ENCODE results near the gene RNU6-9.
A peak's percentile ranks its signal among the peaks of the same experiment; 100 is the strongest.

The RNU6-9 gene

GRCh38 chr19:899336-900042, 6.2 kb downstream of the RNU6-9 start:
- DNase-seq: no peak

DNA sequence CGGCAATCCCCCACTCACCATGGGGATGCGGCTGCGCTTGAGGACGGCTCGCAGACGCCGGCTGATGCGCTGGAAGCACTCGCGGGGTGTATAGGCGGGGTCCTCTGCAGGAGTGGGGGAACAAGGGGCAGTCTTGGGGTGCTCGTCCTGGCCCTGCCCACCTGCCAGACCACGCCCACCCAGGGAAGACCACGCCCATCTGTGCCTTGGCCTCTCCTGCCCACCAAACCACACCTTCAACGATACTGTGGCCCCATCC, 6.7 kb downstream of the RNU6-9 start:
- no peak for DNase-seq

DNA sequence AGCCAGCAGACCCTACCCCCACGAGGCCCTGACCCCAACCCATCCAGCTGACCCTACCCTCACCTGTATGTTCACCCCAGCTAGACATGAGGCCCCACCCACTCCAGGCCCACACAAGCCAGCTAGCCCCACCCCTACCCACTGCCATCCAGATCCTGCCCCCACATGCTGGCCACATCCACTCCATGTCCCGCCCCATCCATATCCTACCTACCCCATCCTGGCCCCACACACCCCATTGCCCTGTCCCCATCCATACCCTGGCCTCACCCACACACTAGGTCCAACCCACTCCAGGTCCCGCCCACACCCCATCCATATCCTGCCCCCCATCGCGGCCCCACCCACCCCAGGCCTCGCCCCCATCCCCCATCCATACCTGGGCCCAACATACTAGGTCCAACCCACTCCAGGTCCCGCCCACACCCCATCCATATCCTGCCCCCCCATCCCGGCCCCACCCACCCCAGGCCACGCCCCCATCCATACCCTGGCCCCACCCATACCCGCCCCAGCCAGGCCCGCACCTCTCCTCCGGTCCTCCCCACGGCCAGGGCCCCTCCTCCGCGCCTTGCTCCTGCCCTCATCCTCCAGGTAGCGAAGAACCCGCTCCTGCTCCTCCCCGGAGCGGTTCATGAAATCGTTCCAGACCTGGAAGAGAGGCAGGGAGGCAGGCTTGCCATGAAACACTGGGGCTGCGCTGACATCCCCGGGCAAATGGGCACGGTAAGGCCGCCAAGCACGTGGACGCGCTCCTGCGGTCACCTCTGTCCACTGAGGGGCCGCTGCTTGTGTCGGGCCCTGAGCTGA, 7.2 kb downstream of the RNU6-9 start:
- DNase-seq: no peak

DNA sequence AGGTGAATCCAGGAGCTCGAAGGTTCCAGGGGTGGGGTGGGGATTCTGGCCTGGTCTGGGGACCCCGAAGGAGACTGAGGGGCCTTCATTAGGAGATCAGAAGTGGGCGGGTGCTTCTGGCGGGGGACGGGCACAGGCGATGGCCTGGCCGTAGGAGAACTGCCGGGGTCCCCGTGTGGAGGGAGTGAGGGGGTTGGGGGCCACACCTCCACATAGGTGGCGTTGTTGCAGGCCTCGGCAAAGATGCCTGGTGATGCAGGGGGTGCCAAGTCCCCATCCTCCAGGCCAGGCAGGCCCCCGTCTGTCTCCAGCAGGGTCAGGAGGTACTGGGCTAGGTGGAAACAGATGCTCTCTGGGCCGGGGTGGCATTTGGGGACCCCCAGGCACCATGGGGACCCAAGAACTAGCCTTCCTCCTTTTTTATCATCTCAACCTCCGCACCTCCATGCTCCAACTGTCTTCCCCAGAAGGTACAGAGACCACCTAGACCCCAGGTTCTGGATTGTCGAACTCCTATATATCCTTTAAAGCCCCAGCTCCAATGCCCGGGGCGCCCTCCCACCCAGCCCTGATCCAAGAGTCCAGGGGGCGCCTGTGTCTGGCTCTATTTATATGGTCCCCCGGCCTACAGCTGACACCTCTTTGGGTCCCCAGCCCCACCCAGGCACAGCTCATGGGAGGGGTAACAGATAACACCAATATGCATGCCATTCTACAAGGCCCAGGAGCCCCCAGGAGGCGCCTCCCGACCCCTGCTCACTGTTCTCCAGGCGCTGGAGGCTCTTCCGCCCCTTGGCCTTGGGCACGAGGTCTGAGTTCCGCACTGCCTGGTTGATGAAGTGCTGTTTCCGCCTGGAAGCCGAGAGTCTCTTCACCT, 8.2 kb downstream of the RNU6-9 start:
- DNase-seq: no peak

- DNase-seq: no peak
Observed at GRCh38 chr19:902093-902370, 8.7 kb downstream of the RNU6-9 start.

- DNase-seq: no peak
Observed at GRCh38 chr19:902446-903226, 9.4 kb downstream of the RNU6-9 start.

DNA sequence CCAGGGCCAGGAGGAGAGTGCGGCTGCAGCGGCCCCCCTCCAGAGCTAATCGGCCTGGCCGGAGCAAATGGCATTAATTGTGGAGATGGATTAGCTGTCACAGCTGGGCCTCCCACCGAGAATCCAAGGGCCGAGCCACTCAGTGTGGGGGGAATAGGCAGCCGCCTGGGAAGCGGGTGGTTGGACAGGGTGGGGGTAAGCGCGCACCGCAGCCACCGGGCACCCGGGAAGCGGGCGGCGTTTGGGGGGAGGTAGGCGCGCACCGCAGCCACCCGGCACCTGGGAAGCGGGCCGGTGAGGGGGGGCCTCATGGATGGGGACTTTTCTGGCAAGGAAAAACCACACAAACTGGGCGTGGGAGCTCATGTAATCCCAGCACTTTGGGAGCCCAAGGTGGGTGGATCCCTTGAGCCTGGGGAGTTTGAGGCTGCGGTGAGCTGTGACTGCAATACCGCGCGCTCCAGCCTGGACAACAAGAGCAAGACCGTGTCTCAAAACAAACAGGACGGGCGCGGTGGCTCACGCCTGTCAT, 10.0 kb downstream of the RNU6-9 start:
- no peak for DNase-seq

GRCh38 chr19:904545-904944, 11.3 kb downstream of the RNU6-9 start:
- DNase-seq: no peak

DNA sequence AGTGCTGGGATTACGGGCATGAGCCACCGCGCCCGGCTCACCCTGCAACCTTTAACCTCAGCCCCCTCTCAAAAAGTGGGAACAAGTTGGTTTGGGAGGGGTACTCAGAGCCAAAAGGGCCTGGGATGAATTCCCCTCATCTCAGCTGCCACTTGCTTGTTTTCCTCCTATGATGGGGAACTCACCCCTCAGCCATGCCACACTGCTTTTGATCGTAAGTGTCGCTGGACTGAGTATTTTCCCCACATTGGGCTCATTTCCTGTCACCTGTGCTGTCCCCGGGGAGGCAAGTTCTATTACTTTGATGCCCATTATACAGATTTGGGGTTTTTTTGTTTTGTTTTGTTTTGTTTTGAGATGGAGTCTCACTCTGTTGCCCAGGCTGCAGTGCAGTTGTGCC, 13.2 kb downstream of the RNU6-9 start:
- DNase-seq: no peak

DNA sequence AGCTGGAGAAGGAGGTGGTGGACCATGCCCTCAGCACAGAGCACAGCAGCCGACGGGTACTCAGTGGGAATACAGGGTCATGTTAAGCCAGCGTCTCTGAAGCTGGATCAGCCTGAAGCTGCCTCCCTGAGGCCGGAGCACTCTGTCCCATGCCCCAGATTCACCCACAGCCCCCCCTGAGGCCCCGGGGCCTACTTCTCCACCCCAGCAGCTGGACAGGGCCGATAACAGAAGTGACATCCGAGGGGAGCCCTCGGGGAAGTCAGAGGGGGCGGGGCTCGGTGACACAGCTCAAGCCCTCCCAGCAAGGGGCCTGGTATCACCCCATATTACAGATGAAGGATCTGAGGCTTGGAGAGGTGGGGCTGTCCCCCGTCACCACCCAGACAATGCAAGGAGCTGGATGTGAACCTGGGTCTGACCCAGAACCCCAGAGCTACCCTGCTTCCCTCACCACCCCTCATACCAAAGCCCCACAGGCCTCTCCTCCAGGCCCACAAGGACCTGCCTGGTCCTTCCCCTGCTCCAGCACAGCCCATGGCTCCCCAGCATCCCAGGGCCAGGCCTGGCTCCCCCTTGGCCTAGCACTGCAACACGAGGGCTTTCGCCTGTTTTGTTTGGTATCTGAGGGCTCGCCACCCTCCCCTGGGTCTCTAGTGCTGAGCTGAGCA, 14.0 kb downstream of the RNU6-9 start:
- DNase-seq: no peak

DNA sequence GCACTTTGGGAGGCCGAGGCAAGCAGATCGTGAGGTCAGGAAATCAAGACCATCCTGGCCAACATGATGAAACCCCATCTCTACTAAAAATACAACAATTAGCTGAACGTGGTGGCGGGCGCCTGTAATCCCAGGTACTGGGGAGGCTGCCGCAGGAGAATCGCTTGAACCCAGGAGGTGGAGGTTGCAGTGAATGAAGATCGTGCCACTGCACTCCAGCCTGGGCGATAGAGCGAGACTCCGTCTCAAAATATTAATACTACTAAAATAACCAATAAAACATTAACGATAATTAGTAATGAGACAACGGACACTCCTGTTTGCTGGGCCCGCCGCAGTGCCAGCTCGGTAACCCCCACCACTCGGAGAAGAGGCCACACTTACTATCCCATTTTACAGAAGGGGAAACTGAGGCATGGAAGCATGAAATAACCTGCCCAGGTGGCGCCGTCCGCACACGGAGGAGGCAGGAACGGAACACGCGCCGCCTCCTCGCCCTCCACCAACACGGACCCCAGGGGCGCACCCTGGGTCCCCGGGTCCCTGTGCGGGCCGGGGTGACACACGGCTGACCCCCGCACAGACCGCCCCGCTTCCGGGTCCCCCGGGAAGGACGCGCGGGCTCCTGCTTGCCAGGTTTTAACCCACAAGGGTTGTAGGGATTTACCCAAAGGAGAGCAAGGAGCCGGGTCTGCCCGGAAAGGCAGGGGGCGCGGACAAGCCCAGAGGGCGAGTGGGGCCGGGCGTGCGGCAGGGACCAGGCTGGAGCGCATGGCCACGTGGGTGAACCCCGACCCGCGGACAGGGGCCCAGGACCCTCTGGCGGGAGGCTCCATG, 18.1 kb downstream of the RNU6-9 start:
- DNase-seq: no peak

DNA sequence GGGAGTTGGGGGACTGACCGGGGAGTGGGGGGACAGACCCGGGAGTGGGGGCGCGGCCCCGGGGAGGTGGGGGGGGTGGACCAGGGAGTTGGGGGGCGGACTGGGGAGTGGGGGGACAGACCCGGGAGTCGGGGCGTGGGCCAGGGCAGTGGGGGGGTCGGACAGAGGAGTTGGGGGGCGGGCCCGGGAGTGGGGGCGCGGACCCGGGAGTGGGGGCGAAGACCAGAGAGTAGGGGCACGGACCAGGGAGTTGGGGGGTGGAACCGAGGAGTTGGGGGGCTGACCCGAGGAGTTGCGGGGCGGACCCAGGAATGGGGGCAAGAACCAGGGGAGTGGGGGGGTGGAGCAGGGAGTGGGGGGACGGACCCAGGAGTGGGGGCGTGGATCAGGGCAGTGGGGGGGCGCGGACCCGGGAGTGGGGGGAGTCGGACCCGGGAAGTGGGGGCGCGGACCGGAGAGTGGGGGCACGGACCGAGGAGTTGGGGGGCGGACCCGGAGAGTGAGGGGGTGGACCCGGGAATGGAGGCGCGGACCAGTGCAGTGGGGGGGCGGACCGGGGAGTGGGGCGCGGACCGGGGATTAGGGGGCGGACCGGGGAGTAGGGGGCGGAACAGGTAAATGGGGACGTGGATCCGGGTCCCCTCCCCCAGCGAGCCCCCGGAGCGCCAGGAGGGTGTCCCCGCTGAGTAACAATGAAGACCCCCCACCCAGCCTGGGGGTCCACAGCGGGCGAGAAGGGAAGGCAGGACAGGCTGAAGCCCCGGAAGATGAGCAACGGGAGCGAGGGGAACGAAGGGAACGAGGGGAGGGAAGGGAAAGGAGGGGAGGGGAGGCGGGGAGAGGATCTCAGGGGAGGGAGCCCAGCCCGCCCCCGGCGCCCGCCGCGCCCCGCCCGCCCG, 19.1 kb downstream of the RNU6-9 start:
- DNase-seq: no peak

DNA sequence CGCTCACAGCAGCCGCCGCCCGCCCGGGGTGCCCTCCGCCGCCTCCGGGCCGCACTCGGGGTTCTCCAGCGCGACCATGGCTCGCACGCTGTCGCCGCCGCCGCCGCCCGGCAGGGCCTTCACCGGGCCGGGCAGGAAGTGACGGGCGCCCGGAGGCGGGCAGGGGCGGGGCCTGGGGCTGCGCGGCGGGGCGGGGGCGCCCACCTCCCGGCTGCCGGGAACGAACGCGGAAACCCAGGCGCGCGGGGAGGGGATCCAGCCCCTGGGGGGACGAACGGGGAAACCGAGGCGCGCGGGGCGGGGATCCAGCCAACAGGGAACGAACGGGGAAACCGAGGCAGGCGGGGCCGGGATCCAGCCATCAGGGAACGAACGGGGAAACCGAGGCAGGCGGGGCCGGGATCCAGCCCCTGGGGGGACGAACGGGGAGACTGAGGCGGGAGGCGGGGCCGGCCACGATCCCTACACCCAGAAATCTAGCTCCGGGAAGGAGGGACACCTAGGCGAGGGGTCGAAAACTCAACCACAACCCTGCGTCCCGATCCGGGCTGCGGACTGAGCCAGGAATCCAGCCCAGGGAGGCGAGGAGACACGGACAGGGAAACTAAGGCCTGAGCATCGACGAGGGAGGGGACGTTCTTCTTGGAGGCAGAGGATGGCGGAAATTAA, 19.9 kb downstream of the RNU6-9 start, which contains the start of gene R3HDM4:
Gene R3HDM4 (minus strand): TSS at position 140 of the 669 bp plus-strand sequence. CDS start 62 bp downstream, at position 78.
- DNase-seq: peak; percentile 88

GRCh38 chr19:916645-917322, 23.5 kb downstream of the RNU6-9 start:
- DNase-seq: no peak

DNA sequence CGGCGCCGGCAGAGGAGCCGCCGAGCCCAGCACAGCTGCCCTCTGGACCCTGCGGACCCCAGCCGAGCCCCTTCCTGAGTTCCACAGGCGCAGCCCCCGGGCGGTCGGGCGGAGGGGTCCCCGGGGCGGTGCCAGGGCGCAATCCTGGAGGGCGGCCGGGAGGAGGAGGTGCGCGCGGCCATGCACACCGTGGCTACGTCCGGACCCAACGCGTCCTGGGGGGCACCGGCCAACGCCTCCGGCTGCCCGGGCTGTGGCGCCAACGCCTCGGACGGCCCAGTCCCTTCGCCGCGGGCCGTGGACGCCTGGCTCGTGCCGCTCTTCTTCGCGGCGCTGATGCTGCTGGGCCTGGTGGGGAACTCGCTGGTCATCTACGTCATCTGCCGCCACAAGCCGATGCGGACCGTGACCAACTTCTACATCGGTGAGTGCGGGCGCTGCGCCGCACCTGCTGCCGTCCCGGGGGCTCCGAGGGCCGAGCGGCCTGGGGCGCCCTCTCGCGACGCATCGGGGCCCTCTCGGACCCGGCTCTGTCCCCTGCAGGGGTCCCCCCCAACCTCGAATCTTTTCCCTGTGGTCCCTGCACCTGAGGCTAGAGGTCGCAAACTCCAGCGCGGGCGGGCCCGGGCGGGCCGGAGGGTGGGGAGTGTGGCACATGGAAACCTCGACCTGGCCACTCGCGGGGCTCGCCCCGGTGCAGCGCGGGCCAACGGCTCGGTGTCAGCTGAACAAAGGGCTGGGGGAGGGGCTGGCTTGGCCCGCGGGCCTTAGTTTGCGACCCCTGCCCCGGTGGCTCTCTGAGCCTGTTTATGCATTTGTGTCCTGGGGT, 24.3 kb downstream of the RNU6-9 start, which contains the start of gene KISS1R:
Gene KISS1R (plus strand): TSS at position 11 of the 829 bp plus-strand sequence. CDS start 170 bp downstream, at position 181.
- DNase-seq: peak; percentile 58

GRCh38 chr19:918152-918437, 24.8 kb downstream of the RNU6-9 start:
- no peak for DNase-seq

DNA sequence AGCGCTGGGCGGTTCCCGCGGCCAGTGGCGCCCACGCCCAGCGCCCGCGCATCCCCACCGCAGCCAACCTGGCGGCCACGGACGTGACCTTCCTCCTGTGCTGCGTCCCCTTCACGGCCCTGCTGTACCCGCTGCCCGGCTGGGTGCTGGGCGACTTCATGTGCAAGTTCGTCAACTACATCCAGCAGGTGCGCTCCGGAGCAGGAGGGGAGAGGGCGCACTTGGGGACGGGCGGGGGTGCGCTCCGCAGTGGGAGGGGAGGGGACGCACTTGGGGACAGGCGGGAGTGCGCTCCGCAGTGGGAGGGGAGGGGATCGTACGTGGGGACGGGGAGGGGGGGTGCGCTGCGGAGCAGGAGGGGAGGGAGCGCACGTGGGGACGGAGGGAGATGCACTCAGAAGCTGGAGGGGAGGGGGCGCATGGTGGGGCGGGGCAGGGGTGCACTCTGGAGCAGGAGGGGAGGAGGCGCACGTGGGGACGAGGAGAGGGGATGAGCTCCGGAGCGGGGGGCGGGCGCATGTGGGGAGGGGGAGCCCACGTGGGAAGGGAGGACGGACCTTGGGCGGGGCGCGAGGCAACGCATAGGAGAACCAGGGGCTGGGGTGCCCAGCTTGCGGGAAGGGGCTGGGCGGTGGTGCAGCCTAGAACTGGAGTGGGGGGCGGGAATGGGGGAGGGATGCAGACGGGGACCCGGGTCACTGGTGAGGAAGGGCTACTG, 25.4 kb downstream of the RNU6-9 start:
- no peak for DNase-seq

All from activated CD4-positive, CD25-positive, alpha-beta regulatory T cell treated with anti-CD3 and anti-CD28 coated beads, Interleukin-2, amount 50 U/mL, for 72 hours (primary cell).